ENCODE data around the gene PIGC.

Gene PIGC

DNA sequence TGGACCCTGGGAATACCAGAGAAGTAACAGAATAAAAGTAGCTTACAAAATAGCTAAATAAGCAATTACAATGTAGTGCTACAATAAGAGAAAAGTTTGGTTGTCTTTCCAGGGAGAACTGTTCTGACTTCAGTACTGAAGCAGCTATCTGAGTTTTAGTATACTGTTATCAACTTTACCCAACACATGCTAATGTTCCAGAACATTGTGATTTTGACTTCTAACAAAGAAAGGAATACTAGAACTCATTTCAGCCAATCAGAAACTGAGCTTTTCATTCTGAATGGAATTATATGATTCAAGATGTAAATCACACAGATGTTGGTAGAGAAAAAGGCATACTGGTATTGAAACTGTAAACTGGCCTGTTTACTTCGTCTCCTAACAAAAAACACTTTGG lies 23.5 kb downstream of the PIGC start, which contains the start of gene C1orf105:
TSS of gene C1orf105 (plus strand) at position 301 of the 400 bp plus-strand sequence. CDS start 201 bp downstream, outside the sequence.
- no peak within 1 kb of the TSS for H3K4me3 ChIP-seq (ENCODE audit: low read depth, low read length)
- H3K27me3 ChIP-seq (ENCODE audit: insufficient read depth, low read depth, severe bottlenecking) = no peaks in the 10 kb centered on the region
- TF ChIP-seq, protein P1, sequence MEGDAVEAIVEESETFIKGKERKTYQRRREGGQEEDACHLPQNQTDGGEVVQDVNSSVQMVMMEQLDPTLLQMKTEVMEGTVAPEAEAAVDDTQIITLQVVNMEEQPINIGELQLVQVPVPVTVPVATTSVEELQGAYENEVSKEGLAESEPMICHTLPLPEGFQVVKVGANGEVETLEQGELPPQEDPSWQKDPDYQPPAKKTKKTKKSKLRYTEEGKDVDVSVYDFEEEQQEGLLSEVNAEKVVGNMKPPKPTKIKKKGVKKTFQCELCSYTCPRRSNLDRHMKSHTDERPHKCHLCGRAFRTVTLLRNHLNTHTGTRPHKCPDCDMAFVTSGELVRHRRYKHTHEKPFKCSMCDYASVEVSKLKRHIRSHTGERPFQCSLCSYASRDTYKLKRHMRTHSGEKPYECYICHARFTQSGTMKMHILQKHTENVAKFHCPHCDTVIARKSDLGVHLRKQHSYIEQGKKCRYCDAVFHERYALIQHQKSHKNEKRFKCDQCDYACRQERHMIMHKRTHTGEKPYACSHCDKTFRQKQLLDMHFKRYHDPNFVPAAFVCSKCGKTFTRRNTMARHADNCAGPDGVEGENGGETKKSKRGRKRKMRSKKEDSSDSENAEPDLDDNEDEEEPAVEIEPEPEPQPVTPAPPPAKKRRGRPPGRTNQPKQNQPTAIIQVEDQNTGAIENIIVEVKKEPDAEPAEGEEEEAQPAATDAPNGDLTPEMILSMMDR (IDR thresholded peaks at IDR 0.05; ENCODE audit: low read depth, low read length) = no peak
- no peak within 1 kb of the TSS for H3K27ac ChIP-seq
- DNase-seq = no peak
- H3K9me3 ChIP-seq (ENCODE audit: severe bottlenecking) = no peaks in the 10 kb centered on the region
- H3K36me3 ChIP-seq = no peaks in the 10 kb centered on the region

DNA sequence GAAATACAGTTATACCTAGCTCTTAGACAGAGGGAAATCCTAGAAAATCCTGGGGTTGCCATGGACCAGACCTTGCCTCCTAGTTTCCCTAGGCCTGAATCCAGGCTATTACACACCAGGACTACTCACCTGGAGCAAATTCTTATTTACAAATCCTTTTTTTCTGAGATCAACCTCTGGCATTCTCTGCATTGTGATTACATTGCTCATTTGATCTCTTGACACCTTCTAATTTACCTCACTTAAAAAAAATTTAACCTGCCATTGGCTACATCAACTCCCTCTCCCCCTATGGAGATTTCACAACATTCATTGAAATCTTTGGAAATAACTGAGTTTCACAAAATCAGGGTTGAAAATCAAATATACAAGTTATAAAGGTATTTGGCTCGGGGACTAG lies 26.3 kb downstream of the PIGC start:
- DNase-seq = no peak
- H3K36me3 ChIP-seq = no peaks in the 10 kb centered on the region
- no peak overlapping the region for H3K4me3 ChIP-seq (ENCODE audit: low read depth, low read length)
- TF ChIP-seq, protein P1 (IDR thresholded peaks at IDR 0.05; ENCODE audit: low read depth, low read length) = no peak
- no peaks in the 10 kb centered on the region for H3K27me3 ChIP-seq (ENCODE audit: insufficient read depth, low read depth, severe bottlenecking)
- H3K9me3 ChIP-seq (ENCODE audit: severe bottlenecking) = no peaks in the 10 kb centered on the region
- H3K27ac ChIP-seq = no peak overlapping the region

DNA sequence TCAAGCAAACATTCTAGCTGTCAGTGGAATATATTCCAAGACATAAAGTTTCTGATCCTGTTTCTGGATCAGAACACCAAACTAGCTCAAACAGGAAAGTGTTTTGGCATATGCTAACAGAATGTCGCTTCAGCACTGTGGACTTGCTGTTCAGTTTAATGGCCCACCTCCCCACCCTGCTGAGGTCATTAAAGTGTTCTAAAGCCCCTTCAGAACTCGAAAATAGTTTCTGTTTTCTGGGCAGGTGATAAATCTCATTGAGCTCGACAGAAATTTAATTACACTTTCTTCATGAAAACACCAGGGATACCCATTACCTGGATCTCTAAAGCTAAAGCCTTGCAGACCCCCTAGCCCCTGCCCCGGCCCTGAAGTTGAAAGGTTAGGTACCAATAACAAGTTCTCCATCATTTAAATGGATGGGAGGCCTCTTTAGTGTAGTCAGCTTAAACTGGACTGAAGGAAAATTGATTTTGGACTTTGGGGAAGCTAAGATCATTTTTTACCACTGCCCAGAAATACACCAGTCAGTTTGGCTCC lies 27.3 kb downstream of the PIGC start:
- Histone ChIP-seq H3K27me3 (ENCODE audit: insufficient read depth, low read depth, severe bottlenecking) (no peaks in the 10 kb centered on the region), H3K9me3 (ENCODE audit: severe bottlenecking) (no peaks in the 10 kb centered on the region), H3K4me3 (ENCODE audit: low read depth, low read length) (no peak overlapping the region), H3K36me3 (no peaks in the 10 kb centered on the region), H3K27ac (no peak overlapping the region)
- no peak for DNase-seq
- TF ChIP-seq, protein P1 (IDR thresholded peaks at IDR 0.05; ENCODE audit: low read depth, low read length) = no peak

DNA sequence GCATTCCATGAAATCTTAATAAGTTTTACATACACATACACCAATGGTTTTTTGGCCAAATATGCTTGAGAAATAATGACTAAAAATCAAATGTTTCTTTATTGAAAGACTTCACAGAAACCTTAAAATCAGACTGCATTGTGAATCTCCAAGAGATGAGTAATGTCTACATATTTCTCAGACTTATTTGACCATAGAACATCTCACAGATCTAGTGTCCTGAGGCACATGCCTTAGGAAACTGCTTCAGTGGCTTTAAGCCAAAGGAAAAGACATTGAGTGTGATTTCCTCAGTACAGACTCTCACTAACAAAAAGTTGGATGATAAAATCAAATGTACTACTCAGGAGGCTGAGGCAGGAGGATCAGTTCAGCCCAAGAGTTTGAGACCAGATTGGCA lies 29.5 kb downstream of the PIGC start:
- TF ChIP-seq, protein P1 (IDR thresholded peaks at IDR 0.05; ENCODE audit: low read depth, low read length) = no peak
- no peaks in the 10 kb centered on the region for H3K9me3 ChIP-seq (ENCODE audit: severe bottlenecking)
- DNase-seq = no peak
- H3K27me3 ChIP-seq (ENCODE audit: insufficient read depth, low read depth, severe bottlenecking) = no peaks in the 10 kb centered on the region
- no peak overlapping the region for H3K4me3 ChIP-seq (ENCODE audit: low read depth, low read length)
- no peaks in the 10 kb centered on the region for H3K36me3 ChIP-seq
- H3K27ac ChIP-seq = no peak overlapping the region

DNA sequence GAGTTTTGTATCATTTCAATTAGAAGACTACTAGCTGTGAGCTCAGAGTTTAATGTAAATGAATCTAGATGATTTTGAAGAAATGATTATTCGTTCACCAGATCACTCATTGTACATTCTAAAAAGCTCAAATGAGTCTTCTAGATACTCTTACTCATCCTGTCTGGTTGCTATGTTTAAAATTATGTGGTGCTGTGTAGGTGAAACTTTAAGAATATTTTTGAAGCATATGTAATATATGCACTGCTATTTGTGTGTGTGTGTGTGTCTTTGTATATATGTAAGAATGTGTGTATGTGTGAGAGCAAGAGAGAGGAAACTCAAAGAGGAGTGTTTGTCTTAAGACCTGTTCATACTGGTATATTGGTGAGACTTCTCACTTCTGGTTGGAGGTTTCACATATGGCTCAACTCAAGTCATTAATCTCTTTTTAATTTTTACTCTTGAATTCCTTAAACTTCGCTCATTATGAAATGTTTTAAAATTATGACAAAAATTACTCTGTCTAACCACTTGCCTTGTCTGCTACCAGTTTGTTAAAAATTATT lies 32.0 kb downstream of the PIGC start:
- no peaks in the 10 kb centered on the region for H3K36me3 ChIP-seq

More for the DNA sequence above, 32.0 kb downstream of the PIGC start:
- Histone ChIP-seq H3K27me3 (ENCODE audit: insufficient read depth, low read depth, severe bottlenecking) (no peaks in the 10 kb centered on the region), H3K4me3 (ENCODE audit: low read depth, low read length) (no peak overlapping the region), H3K9me3 (ENCODE audit: severe bottlenecking) (no peaks in the 10 kb centered on the region), H3K27ac (no peak overlapping the region)
- TF ChIP-seq, protein P1 (IDR thresholded peaks at IDR 0.05; ENCODE audit: low read depth, low read length) = no peak
- DNase-seq = no peak

Measured in WERI-Rb-1 (cell line).